DOHH2 (cell line): ENCODE data around the gene PRKAA1.

Experiments used
- H3F3A ChIP-seq: fragments of 200-600 bp; sonication (generic), shearing (Covaris generic); 2 replicates; pipeline ENCODE4 v1.6.0; 2016; ENCODE audit warnings: antibody characterized with exemption, mild to moderate bottlenecking; ENCODE audit not compliant: control insufficient read depth, insufficient read depth
- H3K27ac ChIP-seq: fragments of 200-600 bp; sonication (generic); 2 replicates; pipeline ENCODE4 v1.5.1; 2014; ENCODE audit warnings: low read depth, mild to moderate bottlenecking, low read length, moderate library complexity
- H3K27me3 ChIP-seq: fragments of 200-600 bp; sonication (generic); 2 replicates; pipeline ENCODE4 v1.6.1; 2014; ENCODE audit warnings: mild to moderate bottlenecking, low read length, mixed read lengths; ENCODE audit not compliant: control insufficient read depth
- H3K36me3 ChIP-seq: fragments of 200-600 bp; sonication (generic); 2 replicates; pipeline ENCODE4 v1.6.1; 2014; ENCODE audit warnings: mild to moderate bottlenecking, low read length, moderate library complexity, mixed read lengths; ENCODE audit not compliant: control insufficient read depth
- H3K4me1 ChIP-seq: fragments of 200-600 bp; sonication (generic); 2 replicates; pipeline ENCODE4 v1.6.1; 2014; ENCODE audit warnings: mild to moderate bottlenecking, low read length, mixed read lengths; ENCODE audit not compliant: control insufficient read depth
- H3K4me2 ChIP-seq: fragments of 200-600 bp; sonication (generic); 2 replicates; pipeline ENCODE4 v1.6.0; 2014; ENCODE audit warnings: mild to moderate bottlenecking, low read length, moderate library complexity
- H3K4me3 ChIP-seq: fragments of 200-600 bp; sonication (generic); 2 replicates; pipeline ENCODE4 v1.5.1; 2014; ENCODE audit warnings: mild to moderate bottlenecking, low read length, mixed read lengths
- H3K79me2 ChIP-seq: fragments of 200-600 bp; sonication (generic); 2 replicates; pipeline ENCODE4 v1.6.1; 2014; ENCODE audit warnings: mild to moderate bottlenecking, low read length, mixed read lengths; ENCODE audit not compliant: control insufficient read depth
- H3K9me2 ChIP-seq: fragments of 200-600 bp; sonication (generic); replicated peaks from 2 replicates; pipeline ENCODE4 v1.6.1; 2014; ENCODE audit warnings: mild to moderate bottlenecking, low read length, mixed read lengths; ENCODE audit not compliant: control insufficient read depth
- H3K9me3 ChIP-seq: fragments of 200-600 bp; sonication (generic); 2 replicates; pipeline ENCODE4 v1.6.1; 2014; ENCODE audit warnings: antibody characterized with exemption, low read length, mixed read lengths; ENCODE audit not compliant: control insufficient read depth, insufficient read depth
- H4K20me1 ChIP-seq: fragments of 200-600 bp; sonication (generic); 2 replicates; pipeline ENCODE4 v1.6.0; 2014; ENCODE audit warnings: low read depth, mild to moderate bottlenecking, antibody characterized with exemption, low read length, moderate library complexity; ENCODE audit not compliant: control insufficient read depth, insufficient read depth
- EZH2phosphoT487 ChIP-seq: fragments of 200-600 bp; sonication (generic); IDR thresholded peaks from 2 replicates; pipeline ENCODE4 v1.6.1; 2017; ENCODE audit warnings: borderline replicate concordance, mild to moderate bottlenecking, antibody characterized with exemption, low read length, moderate library complexity, mixed read lengths
- TF ChIP-seq, protein P1 (sequence below): fragments of 200-600 bp; sonication (generic); IDR thresholded peaks from one replicate; pipeline ENCODE4 v1.5.1; 2014; ENCODE audit warnings: antibody characterized with exemption, mild to moderate bottlenecking, low read depth, low read length; ENCODE audit not compliant: poor library complexity, severe bottlenecking

The PRKAA1 gene

DNA sequence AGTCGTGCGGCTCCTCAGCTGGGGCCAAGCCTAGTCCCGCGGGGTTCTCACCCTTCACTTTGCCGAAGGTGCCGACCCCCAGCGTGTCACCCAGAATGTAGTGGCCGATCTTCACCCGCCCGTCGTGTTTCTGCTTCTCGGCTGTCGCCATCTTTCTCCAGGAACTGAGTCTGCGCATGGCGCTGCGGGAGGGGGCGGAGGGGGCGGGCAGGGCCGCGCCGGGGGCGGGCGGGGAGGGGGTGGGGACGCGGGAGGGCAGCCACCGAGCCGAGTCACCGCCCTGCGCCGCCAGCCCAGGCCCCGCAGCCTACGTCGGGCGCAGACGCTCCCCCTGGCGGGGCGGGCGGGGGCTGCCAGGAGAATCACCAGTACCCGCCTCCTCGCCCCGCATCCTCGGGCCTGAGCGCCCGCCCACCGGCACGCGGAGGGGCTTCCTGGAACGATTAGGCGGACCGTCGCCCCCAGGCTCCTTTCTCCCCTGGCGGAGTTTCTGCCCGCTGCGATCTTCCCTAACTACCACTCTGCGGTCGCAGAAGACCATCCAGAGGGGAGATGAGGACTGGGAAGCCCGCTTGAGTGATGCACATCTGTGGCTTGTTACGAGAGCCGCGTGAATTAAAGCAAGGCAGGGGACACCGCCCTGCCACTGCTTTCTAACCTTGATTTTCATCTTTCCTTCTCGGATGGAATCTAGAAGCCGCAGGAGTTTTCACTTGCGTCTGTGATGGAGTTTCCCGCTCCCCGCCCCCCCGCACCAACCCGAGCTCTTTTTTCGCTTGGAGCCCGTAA, at the start of gene PRKAA1:
PRKAA1 (minus strand) TSS at position 363 of the 789 bp plus-strand sequence; CDS start at position 178, 185 bp downstream.
- H3K9me2 ChIP-seq: no peaks in the 10 kb centered on the region
- no peaks in the 10 kb centered on the region for H3K27me3 ChIP-seq
- H3K79me2 ChIP-seq: peaks cover 53% of the 10 kb centered on the region
- peaks cover 6% of the 10 kb centered on the region; the same call in 1 of the 2 replicates for H3F3A ChIP-seq
- peaks cover 18% of the 10 kb centered on the region for H3K4me1 ChIP-seq
- H3K9me3 ChIP-seq: no peaks in the 10 kb centered on the region
- no peak for TF ChIP-seq EZH2phosphoT487
- TF ChIP-seq, protein P1, sequence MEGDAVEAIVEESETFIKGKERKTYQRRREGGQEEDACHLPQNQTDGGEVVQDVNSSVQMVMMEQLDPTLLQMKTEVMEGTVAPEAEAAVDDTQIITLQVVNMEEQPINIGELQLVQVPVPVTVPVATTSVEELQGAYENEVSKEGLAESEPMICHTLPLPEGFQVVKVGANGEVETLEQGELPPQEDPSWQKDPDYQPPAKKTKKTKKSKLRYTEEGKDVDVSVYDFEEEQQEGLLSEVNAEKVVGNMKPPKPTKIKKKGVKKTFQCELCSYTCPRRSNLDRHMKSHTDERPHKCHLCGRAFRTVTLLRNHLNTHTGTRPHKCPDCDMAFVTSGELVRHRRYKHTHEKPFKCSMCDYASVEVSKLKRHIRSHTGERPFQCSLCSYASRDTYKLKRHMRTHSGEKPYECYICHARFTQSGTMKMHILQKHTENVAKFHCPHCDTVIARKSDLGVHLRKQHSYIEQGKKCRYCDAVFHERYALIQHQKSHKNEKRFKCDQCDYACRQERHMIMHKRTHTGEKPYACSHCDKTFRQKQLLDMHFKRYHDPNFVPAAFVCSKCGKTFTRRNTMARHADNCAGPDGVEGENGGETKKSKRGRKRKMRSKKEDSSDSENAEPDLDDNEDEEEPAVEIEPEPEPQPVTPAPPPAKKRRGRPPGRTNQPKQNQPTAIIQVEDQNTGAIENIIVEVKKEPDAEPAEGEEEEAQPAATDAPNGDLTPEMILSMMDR: peak; percentile 38
- peaks cover 8% of the 10 kb centered on the region; the same call in 1 of the 2 replicates for H4K20me1 ChIP-seq
- H3K36me3 ChIP-seq: peaks cover 16% of the 10 kb centered on the region
- peak within 1 kb of the TSS; percentile 86 for H3K4me2 ChIP-seq
- peak within 1 kb of the TSS; percentile 50 for H3K27ac ChIP-seq
- H3K4me3 ChIP-seq: peak within 1 kb of the TSS; percentile 99

DNA sequence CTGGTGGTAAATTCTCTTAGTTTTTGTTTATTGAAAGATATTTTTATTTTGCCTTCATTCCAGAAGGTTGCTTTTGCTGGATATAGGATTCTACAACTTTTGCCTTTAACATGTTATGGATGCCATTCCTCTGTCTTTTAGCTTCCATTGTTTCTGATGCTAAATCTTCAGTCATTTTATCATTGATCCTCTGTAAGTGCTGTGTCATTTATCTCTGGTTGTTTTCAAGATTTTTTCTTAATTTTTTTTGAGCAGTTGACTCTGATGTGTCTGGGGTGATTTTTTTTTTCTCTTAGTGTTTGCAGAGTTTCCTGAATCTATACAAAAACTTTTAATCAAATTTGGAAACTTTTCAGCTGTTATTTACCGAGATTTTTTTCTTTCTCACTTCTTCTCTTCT, 49.4 kb upstream of the PRKAA1 start:
- Histone ChIP-seq H3K9me3 (no peaks in the 10 kb centered on the region), H3F3A (0 out of 2 replicates have a peak, but pooled peaks cover 3% of the 10 kb centered on the region), H3K27me3 (no peaks in the 10 kb centered on the region), H4K20me1 (no peaks in the 10 kb centered on the region), H3K79me2 (no peaks in the 10 kb centered on the region), H3K4me1 (peaks cover 10% of the 10 kb centered on the region), H3K4me3 (no peak overlapping the region), H3K9me2 (no peaks in the 10 kb centered on the region), H3K36me3 (no peaks in the 10 kb centered on the region), H3K27ac (no peak overlapping the region), H3K4me2 (no peak overlapping the region)
- no peak for TF ChIP-seq EZH2phosphoT487
- TF ChIP-seq, protein P1: no peak

DNA sequence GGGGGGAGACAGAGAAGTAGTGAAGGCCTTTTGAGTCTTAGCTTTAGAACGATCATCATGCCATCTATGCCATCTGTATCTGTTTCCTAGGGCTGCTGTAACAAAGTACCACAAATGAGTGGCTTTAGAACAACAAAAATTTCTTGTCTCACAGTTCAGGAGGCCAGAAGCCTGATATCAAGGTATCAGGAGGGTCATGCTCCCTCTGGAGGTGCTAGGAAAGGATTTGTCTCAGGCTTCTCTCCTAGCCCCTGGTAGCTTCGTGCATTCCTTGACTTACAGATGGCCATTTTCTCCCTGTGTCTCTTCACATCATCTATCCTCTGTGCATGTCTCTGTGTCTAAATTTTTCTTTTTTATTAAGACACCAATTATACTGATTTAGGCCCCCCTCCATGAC, 48.2 kb upstream of the PRKAA1 start:
- Histone ChIP-seq H3K9me2 (no peaks in the 10 kb centered on the region), H3K27ac (no peak overlapping the region), H3K4me2 (no peak overlapping the region), H3K36me3 (no peaks in the 10 kb centered on the region), H3K79me2 (no peaks in the 10 kb centered on the region), H3K4me1 (peaks cover 22% of the 10 kb centered on the region), H3K27me3 (no peaks in the 10 kb centered on the region), H3F3A (0 out of 2 replicates have a peak, but pooled peaks cover 3% of the 10 kb centered on the region), H3K9me3 (no peaks in the 10 kb centered on the region), H4K20me1 (no peaks in the 10 kb centered on the region), H3K4me3 (no peak overlapping the region)
- TF ChIP-seq, protein P1: no peak
- no peak for TF ChIP-seq EZH2phosphoT487
